ENCODE results near the gene GMDS. TPM values are rescaled to one million over a fixed set of nuclear protein-coding genes. Genes with fewer than 3 reads are reported as not detected.

The GMDS gene
- total RNA-seq, 1 donor from 2014 or later = 17.9 TPM

- no peak for TF ChIP-seq CTCF (conservative IDR thresholded peaks at IDR 0.05; ENCODE audit: low read depth, low read length)
- no peak overlapping the region for H3K4me3 ChIP-seq (ENCODE audit: low read depth, low read length)
- DNase-seq (ENCODE audit: low read depth) = no peak
Observed at GRCh38 chr6:2242311-2242710, 3.1 kb downstream of the GMDS start.

- no peak overlapping the region for H3K4me3 ChIP-seq (ENCODE audit: low read depth, low read length)
- DNase-seq (ENCODE audit: low read depth) = no peak
- no peak for TF ChIP-seq CTCF (conservative IDR thresholded peaks at IDR 0.05; ENCODE audit: low read depth, low read length)
Observed at GRCh38 chr6:2240961-2241360, 4.4 kb downstream of the GMDS start.

GRCh38 chr6:2237001-2237400, 8.4 kb downstream of the GMDS start:
- DNase-seq (ENCODE audit: low read depth) = no peak
- TF ChIP-seq CTCF (conservative IDR thresholded peaks at IDR 0.05; ENCODE audit: low read depth, low read length) = no peak
- no peak overlapping the region for H3K4me3 ChIP-seq (ENCODE audit: low read depth, low read length)

- DNase-seq (ENCODE audit: low read depth) = no peak
- H3K4me3 ChIP-seq (ENCODE audit: low read depth, low read length) = no peak overlapping the region
- TF ChIP-seq CTCF (conservative IDR thresholded peaks at IDR 0.05; ENCODE audit: low read depth, low read length) = no peak
Observed at GRCh38 chr6:2235777-2236495, 9.5 kb downstream of the GMDS start.

GRCh38 chr6:2232445-2232844, 13.0 kb downstream of the GMDS start:
- no peak for DNase-seq (ENCODE audit: low read depth)
- TF ChIP-seq CTCF (conservative IDR thresholded peaks at IDR 0.05; ENCODE audit: low read depth, low read length) = no peak
- H3K4me3 ChIP-seq (ENCODE audit: low read depth, low read length) = no peak overlapping the region

GRCh38 chr6:2231438-2231837, 14.0 kb downstream of the GMDS start:
- H3K4me3 ChIP-seq (ENCODE audit: low read depth, low read length) = no peak overlapping the region
- TF ChIP-seq CTCF (conservative IDR thresholded peaks at IDR 0.05; ENCODE audit: low read depth, low read length) = no peak
- no peak for DNase-seq (ENCODE audit: low read depth)

- no peak overlapping the region for H3K4me3 ChIP-seq (ENCODE audit: low read depth, low read length)
- no peak for DNase-seq (ENCODE audit: low read depth)
- TF ChIP-seq CTCF (conservative IDR thresholded peaks at IDR 0.05; ENCODE audit: low read depth, low read length) = no peak
Observed at GRCh38 chr6:2230659-2231277, 14.6 kb downstream of the GMDS start.
